Fibroblast of lung (primary cell): Measurements from ENCODE around the gene PGP. TPM values are rescaled to one million over a fixed set of nuclear protein-coding genes. Genes with fewer than 3 reads are reported as not detected.

ENCODE experiments used
- DNase-seq, 2 donors: peaks; one replicate each; pipeline versions ENCODE4 v3.0.0 to v3.0.0-alpha.2; 2010; ENCODE audit warnings: low read depth in 2 of 2
- H2AFZ ChIP-seq: 2 replicates; pipeline ENCODE4 v1.5.1; 2012; ENCODE audit warnings: low read length, control low read depth, inconsistent platforms
- H3K27ac ChIP-seq: 2 replicates; pipeline ENCODE4 v1.5.1; 2011; ENCODE audit warnings: low read length, control low read depth; ENCODE audit not compliant: insufficient read depth
- H3K27me3 ChIP-seq: 2 replicates; pipeline ENCODE4 v1.5.1; 2011; ENCODE audit warnings: mild to moderate bottlenecking, low read length; ENCODE audit not compliant: control insufficient read depth, insufficient read depth
- H3K36me3 ChIP-seq: 2 replicates; pipeline ENCODE4 v1.5.1; 2011; ENCODE audit warnings: low read length; ENCODE audit not compliant: control insufficient read depth, insufficient read depth
- H3K4me1 ChIP-seq: 2 replicates; pipeline ENCODE4 v1.5.1; 2011; ENCODE audit warnings: low read length; ENCODE audit not compliant: control insufficient read depth, insufficient read depth; ENCODE audit errors: extremely low read depth
- H3K4me2 ChIP-seq: 2 replicates; pipeline ENCODE4 v1.5.1; 2011; ENCODE audit warnings: low read length, control low read depth; ENCODE audit not compliant: insufficient read depth; ENCODE audit errors: extremely low read depth
- H3K4me3 ChIP-seq, 4 experiments: fragments of 200-600 bp in 1 of 4; sonication (generic) in 1 of 4; replicated peaks in 1 of 4; 2 replicates each; pipeline ENCODE4 v1.5.1; 2011 to 2016; ENCODE audit warnings: low read length in 4 of 4, low read depth in 3 of 4, mild to moderate bottlenecking in 3 of 4, control low read depth in 2 of 4, inconsistent platforms in 1 of 4, mixed read lengths in 1 of 4; ENCODE audit not compliant: insufficient read depth in 1 of 4; ENCODE audit errors: control extremely low read depth in 1 of 4
- H3K79me2 ChIP-seq: 2 replicates; pipeline ENCODE4 v1.5.1; 2012; ENCODE audit warnings: mild to moderate bottlenecking, low read length, inconsistent platforms; ENCODE audit not compliant: control insufficient read depth, insufficient read depth
- H3K9ac ChIP-seq: 2 replicates; pipeline ENCODE4 v1.5.1; 2011; ENCODE audit warnings: mild to moderate bottlenecking, low read length, control low read depth; ENCODE audit not compliant: insufficient read depth
- H3K9me3 ChIP-seq: 2 replicates; pipeline ENCODE4 v1.5.1; 2012; ENCODE audit warnings: low read depth, low read length; ENCODE audit not compliant: control insufficient read depth, insufficient read depth
- H4K20me1 ChIP-seq: 2 replicates; pipeline ENCODE4 v1.5.1; 2011; ENCODE audit warnings: low read length; ENCODE audit not compliant: control insufficient read depth, insufficient read depth; ENCODE audit errors: extremely low read depth
- CTCF ChIP-seq, 2 donors: IDR thresholded peaks in 1 of 2; conservative IDR thresholded peaks in 1 of 2; 1 replicate in 1 of 2; 2 replicates in 1 of 2; pipeline ENCODE4 v1.5.1; 2011 to 2012; ENCODE audit warnings: low read length in 2 of 2, control low read depth in 1 of 2, inconsistent platforms in 1 of 2, low read depth in 1 of 2, mild to moderate bottlenecking in 1 of 2
- EZH2 ChIP-seq: IDR thresholded peaks from 2 replicates; pipeline ENCODE4 v1.5.1; 2012; ENCODE audit warnings: low read length, control low read depth, mild to moderate bottlenecking; ENCODE audit errors: missing control alignments
- polyA plus RNA-seq, 2 donors: library from polyadenylated mRNA; depleted of rRNA in 1 of 2; stranded (reverse) in 1 of 2; unstranded in 1 of 2; fragments of >200 nt; gene quantifications; 2 replicates each; pipeline ENCODE4 v1.2.1, GENCODE V29; 2011 to 2012; ENCODE audit warnings: missing spikeins in 1 of 2
- total RNA-seq: library from RNA; depleted of rRNA; stranded (reverse); fragments of >200 nt; gene quantifications from 2 replicates; pipeline ENCODE4 v1.2.1, GENCODE V29; 2014

PGP gene
- total and polyA plus RNA-seq, 2 donors (not counting 1 experiment from before 2014, with no cell fraction given): 4.2 to 9.6 TPM

GRCh38 chr16:2233046-2233775 is 18.6 kb upstream of the PGP start:
- no peak for DNase-seq
- Histone ChIP-seq H3K79me2 (peaks cover 3% of the 10 kb centered on the region), H3K27me3 (no peaks in the 10 kb centered on the region), H3K4me2 (no peak overlapping the region), H3K36me3 (peaks cover 38% of the 10 kb centered on the region), H4K20me1 (no peaks in the 10 kb centered on the region), H2AFZ (no peak overlapping the region), H3K4me1 (peaks cover 2% of the 10 kb centered on the region), H3K9ac (no peak overlapping the region), H3K9me3 (no peaks in the 10 kb centered on the region), H3K4me3 (no peak overlapping the region), H3K27ac (no peak overlapping the region)
- no peak for TF ChIP-seq EZH2
- no peak for TF ChIP-seq CTCF (conservative IDR thresholded peaks at IDR 0.05 in 1 of 2, IDR thresholded peaks at IDR 0.05 in 1 of 2; ENCODE audit: low read depth in 1 of 2, low read length in 2 of 2)

GRCh38 chr16:2232094-2232990 is 17.7 kb upstream of the PGP start:
- no peak overlapping the region for H3K9ac ChIP-seq
- H3K4me2 ChIP-seq: no peak overlapping the region
- no peaks in the 10 kb centered on the region for H3K27me3 ChIP-seq
- H4K20me1 ChIP-seq: no peaks in the 10 kb centered on the region
- no peak overlapping the region for H2AFZ ChIP-seq
- TF ChIP-seq CTCF (conservative IDR thresholded peaks at IDR 0.05 in 1 of 2, IDR thresholded peaks at IDR 0.05 in 1 of 2; ENCODE audit: low read depth in 1 of 2, low read length in 2 of 2): no peak
- TF ChIP-seq EZH2: no peak
- H3K27ac ChIP-seq: no peak overlapping the region
- H3K79me2 ChIP-seq: peaks cover 7% of the 10 kb centered on the region
- no peak overlapping the region for H3K4me3 ChIP-seq
- no peaks in the 10 kb centered on the region for H3K9me3 ChIP-seq
- H3K4me1 ChIP-seq: peaks cover 2% of the 10 kb centered on the region
- no peak for DNase-seq
- H3K36me3 ChIP-seq: peaks cover 41% of the 10 kb centered on the region
